GM19035 (cell line): ENCODE measurements around the gene CPNE6.

Source experiments
- ATAC-seq: cut with Tn5 transposase; IDR thresholded peaks from one replicate; pipeline ENCODE4 v1.9.1; 2021; ENCODE audit not compliant: unreplicated experiment

The CPNE6 gene

GRCh38 chr14:24054324-24054641 is 17.1 kb upstream of the CPNE6 start:
- no peak for ATAC-seq

GRCh38 chr14:24054646-24055045 is 16.7 kb upstream of the CPNE6 start:
- ATAC-seq: no peak

DNA sequence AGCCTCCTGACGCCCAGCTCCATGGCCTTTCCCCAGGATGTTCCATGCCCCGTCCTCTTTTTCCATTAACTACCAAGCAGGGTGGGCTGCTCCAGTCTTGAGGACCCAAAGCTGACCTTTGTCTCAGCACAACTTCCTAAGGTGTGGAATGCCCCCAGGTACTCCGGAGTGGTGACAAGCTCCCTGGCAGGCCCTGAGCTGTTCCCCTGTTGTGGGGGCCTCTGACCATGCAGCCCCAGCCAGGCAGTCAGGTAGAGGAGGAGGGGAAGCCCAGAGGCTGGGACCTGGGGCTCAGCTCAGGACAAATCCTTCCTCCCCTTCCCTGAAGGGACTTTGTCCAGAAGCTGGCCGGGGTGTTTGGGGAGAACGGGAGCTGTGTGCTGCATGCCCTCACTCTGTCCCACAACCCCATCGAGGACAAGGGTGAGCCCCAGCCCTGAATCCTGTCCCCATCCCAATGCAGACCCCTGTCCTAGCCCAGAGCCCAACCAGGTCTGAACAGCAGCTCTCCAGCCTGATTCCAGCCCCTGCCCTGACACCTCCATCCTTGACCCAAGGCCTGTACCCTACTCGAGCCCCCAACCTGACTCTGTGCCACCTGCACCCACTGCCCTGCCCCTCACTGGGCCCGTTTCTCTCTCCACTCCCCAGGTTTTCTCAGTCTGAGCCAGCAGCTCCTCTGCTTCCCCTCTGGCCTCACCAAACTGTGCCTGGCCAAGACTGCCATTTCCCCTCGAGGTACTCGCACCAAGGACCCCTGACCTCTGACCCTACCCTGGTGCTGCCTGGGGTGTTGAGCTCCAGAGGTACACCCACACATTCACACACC is 15.2 kb upstream of the CPNE6 start:
- ATAC-seq: no peak

GRCh38 chr14:24056800-24057184 is 14.6 kb upstream of the CPNE6 start:
- ATAC-seq: no peak

DNA sequence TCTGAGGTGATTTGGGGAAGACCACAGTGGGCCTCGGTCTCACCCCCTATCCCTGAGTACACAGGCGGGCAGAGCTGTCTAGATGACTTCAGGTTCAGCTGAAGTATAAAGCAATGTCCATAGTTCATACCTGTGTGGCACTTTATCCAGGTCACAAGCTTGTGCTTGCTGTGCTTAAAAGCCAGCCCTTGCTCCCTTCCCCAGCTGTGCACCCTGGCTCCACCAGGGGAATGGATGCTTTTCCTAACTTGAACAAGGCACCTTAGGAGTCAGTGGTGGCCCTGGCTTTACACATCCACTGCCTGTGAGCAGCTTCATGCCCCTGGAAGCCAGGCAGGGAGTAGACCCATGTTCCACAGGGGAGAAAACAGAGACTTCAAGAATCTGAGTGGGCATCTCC is 14.1 kb upstream of the CPNE6 start:
- no peak for ATAC-seq

DNA sequence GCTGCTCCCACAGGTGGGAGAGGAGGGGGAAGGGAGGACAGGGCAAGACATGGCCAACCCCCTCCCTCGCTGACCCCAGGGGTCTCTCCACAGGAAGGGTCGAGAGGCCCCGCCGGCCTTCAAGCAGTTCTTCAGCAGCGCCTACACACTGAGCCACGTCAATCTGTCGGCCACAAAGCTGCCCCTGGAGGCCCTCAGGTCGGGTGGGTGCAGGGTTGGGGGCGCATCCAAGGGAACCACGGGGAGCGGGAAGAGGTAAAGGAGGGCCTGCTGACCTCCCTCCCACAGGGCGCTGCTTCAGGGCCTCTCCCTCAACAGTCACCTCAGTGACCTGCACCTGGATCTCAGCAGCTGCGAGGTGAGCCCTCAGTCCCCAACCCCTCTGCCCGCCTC is 13.5 kb upstream of the CPNE6 start:
- no peak for ATAC-seq

GRCh38 chr14:24058260-24058950 is 13.0 kb upstream of the CPNE6 start:
- ATAC-seq: peak; percentile 68

GRCh38 chr14:24058951-24059475 is 12.3 kb upstream of the CPNE6 start:
- no peak for ATAC-seq

DNA sequence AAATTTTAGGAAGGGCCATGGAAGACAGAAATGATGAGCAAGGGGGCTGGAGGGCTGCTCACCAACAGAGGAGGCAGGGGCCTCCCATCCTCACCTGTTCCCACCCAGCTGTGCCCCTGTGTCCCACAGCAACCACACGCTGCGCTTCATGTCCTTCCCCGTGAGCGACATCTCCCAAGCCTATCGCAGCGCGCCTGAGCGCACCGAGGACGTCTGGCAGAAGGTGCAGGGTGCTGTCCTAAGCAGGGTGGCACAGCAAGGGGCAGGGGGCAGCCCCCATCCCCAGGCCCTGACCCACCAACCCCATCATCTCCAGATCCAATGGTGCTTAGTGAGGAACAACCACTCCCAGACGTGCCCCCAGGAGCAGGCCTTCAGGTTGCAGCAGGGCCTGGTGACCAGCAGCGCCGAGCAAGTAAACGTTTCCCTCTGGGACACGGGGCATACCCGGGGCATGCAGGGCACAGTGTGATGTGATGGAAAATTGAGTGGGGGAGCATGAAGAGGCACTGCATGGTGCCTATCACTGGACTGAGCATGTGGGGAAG is 11.4 kb upstream of the CPNE6 start:
- no peak for ATAC-seq

DNA sequence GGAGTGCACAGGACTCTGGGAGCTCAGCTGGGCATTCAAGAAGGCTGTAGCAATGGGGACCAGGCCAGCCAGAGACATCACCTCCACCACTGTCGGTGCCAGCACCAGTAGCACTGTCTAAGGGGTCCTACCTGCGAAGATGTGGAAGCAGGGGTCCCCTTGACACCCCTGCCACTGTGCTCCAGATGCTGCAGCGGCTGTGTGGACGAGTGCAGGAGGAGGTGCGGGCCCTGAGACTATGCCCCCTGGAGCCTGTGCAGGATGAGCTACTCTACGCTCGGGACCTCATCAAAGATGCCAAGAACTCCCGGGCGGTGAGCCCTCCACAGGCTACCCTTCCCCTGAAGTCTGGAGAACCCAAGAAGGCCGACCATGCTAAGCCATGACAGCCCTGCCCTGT is 10.9 kb upstream of the CPNE6 start:
- ATAC-seq: no peak

DNA sequence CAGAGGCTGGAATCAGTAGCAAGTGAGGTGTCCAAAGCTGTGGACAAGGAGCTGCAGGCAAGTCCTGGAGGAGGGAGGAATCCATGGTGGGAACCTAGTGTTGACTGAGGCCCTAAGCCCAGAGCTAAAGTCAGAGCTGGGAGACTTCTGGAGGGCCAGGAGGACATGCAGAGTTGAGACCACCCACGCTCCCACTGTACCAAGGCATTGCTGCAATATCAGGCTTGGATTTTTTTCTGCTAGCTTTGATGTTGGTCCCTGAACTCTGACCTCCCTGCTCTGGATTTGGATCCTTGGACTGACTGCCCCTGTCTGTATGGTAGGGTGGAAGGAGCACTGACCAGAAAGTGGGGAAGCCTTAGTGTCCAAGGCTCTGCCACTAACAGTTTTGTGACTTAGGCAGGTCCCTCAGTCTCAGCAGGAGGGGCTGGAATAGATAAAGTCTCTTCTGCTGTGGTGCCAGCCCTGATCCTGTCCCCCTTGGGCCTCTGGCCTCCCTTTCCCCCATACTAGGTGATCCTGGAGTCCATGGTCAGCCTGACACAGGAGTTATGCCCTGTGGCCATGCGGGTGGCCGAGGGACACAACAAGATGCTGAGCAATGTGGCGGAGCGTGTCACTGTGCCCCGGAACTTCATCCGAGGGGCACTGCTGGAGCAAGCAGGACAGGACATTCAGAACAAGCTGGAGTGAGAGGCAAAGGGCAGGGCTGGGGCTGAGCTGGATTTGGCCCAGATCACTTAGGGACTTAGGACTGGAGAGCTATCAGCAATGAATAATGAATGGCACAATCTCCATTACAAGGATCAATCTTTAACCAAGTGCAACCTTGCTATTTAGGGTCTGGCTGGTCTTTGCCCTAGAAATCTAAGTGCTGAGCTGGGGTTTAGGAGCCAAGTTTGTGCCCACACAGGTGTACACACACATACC is 10.1 kb upstream of the CPNE6 start:
- ATAC-seq: no peak

- ATAC-seq: no peak
Observed at GRCh38 chr14:24062216-24062980, 9.0 kb upstream of the CPNE6 start.

DNA sequence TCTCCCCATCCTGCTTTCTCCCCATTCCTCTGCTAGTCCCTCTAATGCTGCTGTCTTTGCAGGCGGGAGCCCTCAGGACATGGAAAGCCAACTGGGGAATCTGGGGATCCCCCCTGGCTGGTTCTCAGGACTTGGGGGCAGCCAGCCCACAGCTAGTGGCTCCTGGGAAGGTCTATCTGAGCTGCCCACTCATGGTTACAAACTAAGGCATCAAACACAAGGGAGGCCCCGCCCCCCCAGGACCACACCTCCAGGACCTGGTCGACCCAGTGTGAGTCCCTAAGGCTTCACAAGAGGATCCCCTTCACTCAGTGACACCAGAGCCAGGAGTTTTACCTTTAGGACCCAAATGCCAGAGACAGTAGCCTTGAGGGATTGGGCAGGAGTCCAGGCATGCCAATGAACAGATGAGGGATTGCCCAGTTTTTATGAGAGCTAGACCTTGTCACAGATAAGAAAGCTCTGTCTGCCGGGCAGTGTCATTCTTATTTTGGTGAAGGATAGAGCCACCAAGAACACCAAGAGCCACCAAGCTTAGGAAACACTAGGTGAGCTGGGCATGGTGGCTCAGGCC is 8.0 kb upstream of the CPNE6 start:
- ATAC-seq: no peak

DNA sequence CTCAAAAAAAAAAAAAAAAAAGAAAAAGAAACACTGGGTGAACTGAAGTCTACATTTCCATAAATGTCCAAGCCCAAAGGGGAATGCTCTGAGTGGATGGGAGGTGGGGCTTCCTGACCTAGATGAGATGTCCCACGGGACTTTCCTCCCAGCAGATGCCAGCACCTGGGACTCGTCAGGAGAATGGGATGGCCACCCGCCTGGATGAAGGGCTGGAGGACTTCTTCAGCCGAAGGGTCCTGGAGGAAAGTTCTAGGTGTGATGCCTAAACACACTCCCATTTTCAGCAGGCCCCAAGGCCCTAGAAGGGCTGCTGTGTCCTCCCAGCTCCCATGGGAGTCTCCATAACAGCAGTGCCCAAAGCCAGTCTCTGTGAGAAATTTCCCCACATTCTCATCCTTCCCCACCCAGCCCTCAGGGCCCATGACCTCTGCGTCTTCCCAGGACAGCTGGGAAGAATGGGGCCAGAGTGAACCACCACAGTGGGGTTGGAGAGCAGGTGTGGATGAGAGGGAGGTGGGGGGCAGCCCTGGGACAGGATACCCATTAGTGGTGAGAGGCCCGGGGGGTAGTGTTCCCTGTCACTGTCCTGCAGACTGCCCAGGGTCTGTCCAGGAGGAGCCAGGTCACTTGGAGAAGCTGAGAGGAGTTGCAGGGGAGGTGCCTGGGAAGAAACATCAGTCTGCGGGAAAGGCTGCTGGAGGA is 7.1 kb upstream of the CPNE6 start:
- no peak for ATAC-seq

- ATAC-seq: no peak
Observed at GRCh38 chr14:24064856-24065255, 6.5 kb upstream of the CPNE6 start.

DNA sequence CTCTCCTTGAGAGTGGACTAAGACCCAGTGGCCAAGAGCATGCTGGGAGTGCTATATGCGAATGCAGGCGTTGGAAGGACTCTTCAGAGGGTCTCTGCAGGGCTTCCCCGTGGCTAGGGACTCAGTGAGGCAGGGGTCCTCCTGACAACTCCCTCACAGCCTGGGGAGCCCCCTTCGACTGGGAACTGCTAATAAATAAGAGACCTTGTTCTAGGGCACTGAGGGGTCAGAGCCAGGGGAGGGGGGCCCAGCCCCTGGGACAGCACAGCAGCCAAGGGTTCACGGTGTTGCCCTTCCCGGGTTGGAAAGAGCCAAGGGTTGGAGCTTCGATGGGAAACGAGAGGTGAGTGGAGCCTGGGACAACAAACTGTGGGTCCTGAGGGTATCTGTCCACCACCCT is 6.0 kb upstream of the CPNE6 start:
- ATAC-seq: no peak

- ATAC-seq: no peak
Observed at GRCh38 chr14:24066496-24067132, 4.7 kb upstream of the CPNE6 start.

DNA sequence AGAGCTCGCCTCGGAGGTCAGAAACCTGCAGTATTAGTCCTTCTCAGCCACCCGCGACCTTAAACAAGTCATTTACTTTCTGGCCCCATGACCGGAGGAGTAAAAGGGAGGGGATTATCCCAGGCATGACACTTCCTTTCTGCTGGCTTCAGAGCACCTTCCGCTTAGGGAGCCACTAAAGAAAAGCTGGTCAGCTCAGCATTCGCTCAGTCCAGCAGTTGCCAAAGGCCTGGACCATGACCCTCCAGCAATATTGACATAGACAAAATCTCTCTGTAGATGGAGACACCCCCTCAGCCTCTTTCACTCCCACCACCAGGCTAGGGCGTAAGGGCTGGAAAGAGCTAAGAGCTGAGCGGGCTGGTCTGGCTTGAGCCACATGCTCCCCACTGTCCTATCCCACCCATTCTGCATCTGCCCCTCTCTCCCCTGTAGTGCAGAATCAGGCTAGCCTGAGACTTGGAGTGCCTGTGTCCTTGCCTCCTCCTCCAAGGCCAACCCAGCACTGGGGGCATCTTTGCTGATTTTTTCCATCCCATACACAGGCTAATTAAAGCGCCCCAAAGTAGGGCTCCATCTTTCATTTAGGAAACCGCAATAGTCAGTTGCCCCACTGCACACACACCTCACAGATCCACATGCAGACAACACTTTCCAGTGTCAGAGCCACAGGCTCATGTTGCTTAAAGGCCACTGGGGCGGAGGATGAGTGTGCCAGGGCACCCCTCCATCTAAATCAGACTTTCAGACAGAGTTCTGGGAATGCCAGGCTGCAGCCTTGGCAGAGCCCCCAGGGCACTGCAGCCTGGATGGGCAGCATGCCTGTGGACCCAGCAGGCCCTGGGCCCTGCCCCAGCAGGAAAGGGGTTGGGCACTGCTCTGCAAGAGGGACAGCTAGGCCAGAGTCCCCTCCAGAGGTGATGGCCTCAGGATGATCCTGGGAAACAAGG is 4.0 kb upstream of the CPNE6 start:
- ATAC-seq: no peak
